A673 (cell line): ENCODE measurements around the gene CARD8. TPM values are rescaled to one million over a fixed set of nuclear protein-coding genes. Genes with fewer than 3 reads are reported as not detected.
A peak's percentile ranks its signal among the peaks of the same experiment; 100 is the strongest.

Experiments used
- BruUV-seq: library from RNA; stranded (reverse); fragments of 400-500 nt; replicated peaks from 2 replicates; lab custom pipeline; 2021; lab: Mats Ljungman, UMichigan
- CTCF ChIA-PET: fragments of 300-600 bp; sonication (Branson Sonifier 250); formaldehyde crosslinking; loops from one replicate; lab custom pipeline; 2022; ENCODE audit warnings: antibody characterized with exemption; lab: Charles Lee
- POLR2A ChIA-PET: fragments of 300-600 bp; sonication (Branson Sonifier 250); formaldehyde crosslinking; loops from one replicate; lab custom pipeline; 2022; ENCODE audit warnings: antibody characterized with exemption; ENCODE audit not compliant: low non-redundant PET; lab: Charles Lee
- DNase-seq: peaks from one replicate; pipeline ENCODE4 v3.0.0-alpha.2; 2015; ENCODE audit warnings: low spot score
- H3K27ac ChIP-seq: fragments of 200-600 bp; sonication (generic); 2 replicates; pipeline ENCODE4 v1.5.1; 2016; ENCODE audit warnings: mixed run types, low read depth, mild to moderate bottlenecking, mixed read lengths, antibody characterized with exemption, low read length; ENCODE audit not compliant: poor library complexity, severe bottlenecking
- H3K27me3 ChIP-seq: fragments of 200-600 bp; sonication (generic); replicated peaks from 2 replicates; pipeline ENCODE4 v1.6.1; 2017; ENCODE audit warnings: mixed run types, low read depth, mild to moderate bottlenecking, mixed read lengths, antibody characterized with exemption, low read length; ENCODE audit not compliant: insufficient read depth, poor library complexity
- H3K36me3 ChIP-seq: fragments of 200-600 bp; sonication (generic); 2 replicates; pipeline ENCODE4 v1.6.1; 2016; ENCODE audit warnings: mixed run types, mild to moderate bottlenecking, mixed read lengths, antibody characterized with exemption, low read length; ENCODE audit not compliant: insufficient read depth, poor library complexity, severe bottlenecking
- H3K4me1 ChIP-seq: fragments of 200-600 bp; sonication (generic); 2 replicates; pipeline ENCODE4 v1.6.1; 2017; ENCODE audit warnings: mixed run types, mild to moderate bottlenecking, mixed read lengths, antibody characterized with exemption, low read length; ENCODE audit not compliant: insufficient read depth, poor library complexity, severe bottlenecking
- H3K4me3 ChIP-seq: fragments of 200-600 bp; sonication (generic); 2 replicates; pipeline ENCODE4 v1.5.1; 2016; ENCODE audit warnings: low read depth, mixed run types, mild to moderate bottlenecking, mixed read lengths, low read length; ENCODE audit not compliant: poor library complexity, severe bottlenecking
- H3K9me3 ChIP-seq: fragments of 200-600 bp; sonication (generic); 2 replicates; pipeline ENCODE4 v1.6.1; 2016; ENCODE audit warnings: mixed run types, low read depth, mild to moderate bottlenecking, mixed read lengths, antibody characterized with exemption, low read length; ENCODE audit not compliant: poor library complexity, severe bottlenecking
- EZH2 ChIP-seq: fragments of 200-600 bp; sonication (generic); IDR thresholded peaks from 2 replicates; pipeline ENCODE4 v1.6.1; 2017; ENCODE audit warnings: borderline replicate concordance, low read depth, mild to moderate bottlenecking, mixed read lengths, antibody characterized with exemption, low read length; ENCODE audit not compliant: poor library complexity, severe bottlenecking
- intact Hi-C: fragments of 100-400 bp; cut with micrococcal nuclease; formaldehyde crosslinking; loops from one replicate; pipeline ENCODE4 v1.10.0; 2022; ENCODE audit not compliant: unreplicated experiment
- total RNA-seq: library from RNA; stranded (reverse); gene quantifications from 2 replicates; pipeline ENCODE4 v1.2.3, GENCODE V29; 2021
- TF ChIP-seq, protein P1 (sequence below): fragments of 300-800, 200-600 bp; sonication (generic); conservative IDR thresholded peaks from 2 replicates; pipeline ENCODE4 v1.5.1; 2017; ENCODE audit warnings: low read depth, mild to moderate bottlenecking, antibody characterized with exemption, low read length, moderate library complexity, mixed read lengths

Gene CARD8
- total RNA-seq, 1 experiment from 2014 or later: 151 TPM

- BruUV-seq: no TSS peak
- TF ChIP-seq EZH2: no peak
- TF ChIP-seq, protein P1, sequence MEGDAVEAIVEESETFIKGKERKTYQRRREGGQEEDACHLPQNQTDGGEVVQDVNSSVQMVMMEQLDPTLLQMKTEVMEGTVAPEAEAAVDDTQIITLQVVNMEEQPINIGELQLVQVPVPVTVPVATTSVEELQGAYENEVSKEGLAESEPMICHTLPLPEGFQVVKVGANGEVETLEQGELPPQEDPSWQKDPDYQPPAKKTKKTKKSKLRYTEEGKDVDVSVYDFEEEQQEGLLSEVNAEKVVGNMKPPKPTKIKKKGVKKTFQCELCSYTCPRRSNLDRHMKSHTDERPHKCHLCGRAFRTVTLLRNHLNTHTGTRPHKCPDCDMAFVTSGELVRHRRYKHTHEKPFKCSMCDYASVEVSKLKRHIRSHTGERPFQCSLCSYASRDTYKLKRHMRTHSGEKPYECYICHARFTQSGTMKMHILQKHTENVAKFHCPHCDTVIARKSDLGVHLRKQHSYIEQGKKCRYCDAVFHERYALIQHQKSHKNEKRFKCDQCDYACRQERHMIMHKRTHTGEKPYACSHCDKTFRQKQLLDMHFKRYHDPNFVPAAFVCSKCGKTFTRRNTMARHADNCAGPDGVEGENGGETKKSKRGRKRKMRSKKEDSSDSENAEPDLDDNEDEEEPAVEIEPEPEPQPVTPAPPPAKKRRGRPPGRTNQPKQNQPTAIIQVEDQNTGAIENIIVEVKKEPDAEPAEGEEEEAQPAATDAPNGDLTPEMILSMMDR: no peak
- POLR2A ChIA-PET: no interaction called here
- CTCF ChIA-PET: no interaction called here
- H3K9me3 ChIP-seq: no peaks in the 10 kb centered on the region
- no peak for DNase-seq
- H3K36me3 ChIP-seq: peaks cover 27% of the 10 kb centered on the region
- peaks cover 10% of the 10 kb centered on the region for H3K4me1 ChIP-seq
- H3K27me3 ChIP-seq: no peaks in the 10 kb centered on the region
- peak overlapping the region; percentile 100 for H3K4me3 ChIP-seq
- intact Hi-C loops: no loop called here
- peak overlapping the region; percentile 99 for H3K27ac ChIP-seq
Observed at GRCh38 chr19:48171710-48172109, 84.0 kb downstream of the CARD8 start.

DNA sequence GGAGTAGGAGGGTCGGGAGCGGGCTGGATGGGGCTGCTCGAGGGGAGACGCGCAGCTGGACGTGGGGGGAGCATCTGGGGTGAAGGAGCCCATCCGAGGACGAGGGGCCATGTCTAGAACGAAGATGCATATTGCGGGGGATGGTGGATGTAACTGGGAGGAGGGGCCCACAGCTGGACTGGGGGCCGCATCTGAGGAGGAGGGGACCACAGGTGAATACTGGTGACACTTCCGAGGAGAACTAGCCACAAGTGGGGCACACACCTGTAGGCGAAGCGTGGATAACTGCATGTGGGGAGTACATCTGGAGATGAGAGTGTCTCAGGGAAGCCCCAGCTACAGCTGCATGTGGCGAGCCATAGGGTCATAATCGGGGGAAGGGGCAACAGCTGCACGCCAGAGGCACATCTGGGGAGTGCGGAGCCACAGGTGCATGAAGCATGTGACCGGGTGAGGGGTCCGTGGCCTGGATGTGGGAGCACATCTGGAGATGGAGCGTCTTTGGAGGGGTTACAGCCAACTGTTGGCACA, 84.8 kb downstream of the CARD8 start:
- no peaks in the 10 kb centered on the region for H3K27me3 ChIP-seq
- intact Hi-C loops: no loop called here
- no peaks in the 10 kb centered on the region for H3K9me3 ChIP-seq
- no peak for DNase-seq
- TF ChIP-seq, protein P1: no peak
- no peak for TF ChIP-seq EZH2
- ChIA-PET POLR2A (no interaction called here), CTCF (no interaction called here)
- H3K36me3 ChIP-seq: peaks cover 27% of the 10 kb centered on the region
- H3K4me3 ChIP-seq: peak overlapping the region; percentile 100
- peak overlapping the region; percentile 99 for H3K27ac ChIP-seq
- no TSS peak for BruUV-seq
- H3K4me1 ChIP-seq: peaks cover 14% of the 10 kb centered on the region

- ChIA-PET CTCF (interaction anchor here (0.7 to 1.0 kb wide), 3 partner anchors 33 to 577 kb away, joined by 4 to 9 read pairs (median 6); partner anchors contain the start of gene IZUMO1), POLR2A (interaction anchor here (0.7 kb wide), 1 partner anchor 16 kb away, joined by 13 read pairs; no protein-coding TSS in a partner anchor)
- peak; percentile 97 for DNase-seq
Observed at GRCh38 chr19:48169939-48170803, 85.5 kb downstream of the CARD8 start, which contains the start of the genes LIG1 and ZSWIM9. TSS of gene LIG1 (minus strand) at chr19:48170344. CDS start at chr19:48165566, 4,778 bp downstream. TSS of gene ZSWIM9 (plus strand) at chr19:48170680. CDS start at chr19:48171803, 1,123 bp downstream.

More at GRCh38 chr19:48169939-48170803, 85.5 kb downstream of the CARD8 start, which contains the start of the genes LIG1 and ZSWIM9:
- H3K27ac ChIP-seq: peak within 1 kb of the TSS; percentile 99
- TF ChIP-seq, protein P1: no peak
- TF ChIP-seq EZH2: no peak
- intact Hi-C loops: no loop called here
- H3K36me3 ChIP-seq: peaks cover 24% of the 10 kb centered on the region
- no peaks in the 10 kb centered on the region for H3K27me3 ChIP-seq
- no peaks in the 10 kb centered on the region for H3K9me3 ChIP-seq
- peaks cover 20% of the 10 kb centered on the region for H3K4me1 ChIP-seq
- no TSS peak for BruUV-seq
- H3K4me3 ChIP-seq: peak within 1 kb of the TSS; percentile 100
